HG03342 (cell line): ENCODE results near the gene THBS1.

Experiments
- ATAC-seq: cut with Tn5 transposase; IDR thresholded peaks from one replicate; pipeline ENCODE4 v1.9.1; 2021; ENCODE audit warnings: mild to moderate bottlenecking, moderate library complexity; ENCODE audit not compliant: unreplicated experiment

The THBS1 gene

GRCh38 chr15:39602143-39602542, 21.3 kb downstream of the THBS1 start:
- no peak for ATAC-seq

- ATAC-seq: no peak
Measured at GRCh38 chr15:39605146-39605545, 24.3 kb downstream of the THBS1 start.

DNA sequence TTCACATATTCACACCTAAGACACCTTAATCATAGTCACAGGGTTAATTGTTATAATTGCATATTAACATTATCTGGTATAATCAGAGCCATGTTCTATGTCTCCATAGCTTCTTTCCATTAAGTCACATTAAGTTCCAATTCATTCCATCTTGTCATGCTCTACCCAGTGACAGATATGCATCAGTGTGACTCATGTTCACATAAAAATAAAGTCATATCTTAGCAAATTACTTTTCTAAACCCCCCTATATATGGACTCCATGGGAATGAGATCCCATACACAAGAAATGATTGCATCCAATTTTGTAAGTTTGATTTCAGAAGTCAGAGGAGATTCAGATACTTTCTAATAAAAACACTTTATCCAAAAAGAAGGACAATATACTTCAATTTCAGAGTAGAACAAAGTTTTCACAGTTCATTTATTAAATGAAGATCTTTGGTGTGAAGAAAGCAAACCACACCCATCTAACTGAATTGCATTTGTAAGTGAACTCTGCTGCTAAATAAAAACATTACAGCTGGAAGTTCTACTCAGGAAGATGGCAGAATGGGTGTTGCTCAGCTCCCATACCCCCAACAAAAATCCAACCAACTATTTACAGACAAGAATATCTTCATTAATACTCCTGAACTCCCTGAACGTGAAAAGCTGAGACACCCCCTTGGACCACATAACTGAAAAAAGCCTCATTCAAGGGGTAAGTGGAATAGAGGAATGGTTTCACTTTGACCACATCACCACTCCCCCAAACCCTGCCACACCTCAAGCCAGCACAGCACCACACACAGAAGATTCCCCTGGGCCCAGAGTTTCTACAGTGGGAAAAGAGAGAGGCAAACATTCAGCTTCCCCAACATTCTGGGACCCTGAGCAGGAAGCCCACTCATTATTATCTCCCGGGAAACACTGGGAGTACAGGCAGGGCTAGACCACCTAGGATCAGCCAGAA, 27.6 kb downstream of the THBS1 start:
- ATAC-seq: no peak

GRCh38 chr15:39609166-39609916, 28.5 kb downstream of the THBS1 start:
- ATAC-seq: no peak

DNA sequence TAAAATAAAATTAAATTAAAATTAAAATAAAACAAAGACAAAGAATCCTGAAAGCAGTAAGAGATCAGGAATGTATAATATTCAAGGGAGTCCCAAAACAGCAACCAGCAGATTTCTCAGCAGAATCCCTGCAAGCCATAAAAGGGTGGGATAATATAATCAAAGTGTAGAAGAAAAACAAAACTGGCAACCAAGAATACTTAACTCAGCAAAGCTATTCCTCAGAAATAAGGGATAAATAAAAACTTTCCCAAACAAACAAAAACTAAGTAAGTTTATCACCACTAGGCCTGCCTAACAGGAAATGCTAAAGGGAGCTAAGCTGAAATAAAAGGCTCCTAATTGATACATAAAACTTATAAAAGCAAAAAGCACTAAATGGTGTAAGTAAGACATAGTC, 29.8 kb downstream of the THBS1 start:
- no peak for ATAC-seq

DNA sequence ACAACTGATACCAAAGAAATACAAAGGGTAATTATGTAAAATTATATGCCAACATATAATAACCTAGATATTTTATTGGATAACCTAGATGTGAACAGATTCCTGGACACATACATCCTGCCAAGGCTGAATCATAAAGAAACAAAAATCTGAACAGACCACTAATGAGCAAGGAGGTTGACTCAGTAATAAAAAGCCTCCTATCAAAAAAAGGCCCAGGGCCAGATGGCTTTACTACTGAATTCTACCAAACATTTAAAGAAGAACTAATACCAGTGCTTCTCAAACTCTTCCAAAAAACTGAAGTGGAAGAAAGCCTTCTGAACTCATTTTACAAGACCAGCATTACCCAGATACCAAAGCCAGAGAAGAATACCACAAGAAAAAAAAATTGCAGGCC, 32.4 kb downstream of the THBS1 start:
- no peak for ATAC-seq

DNA sequence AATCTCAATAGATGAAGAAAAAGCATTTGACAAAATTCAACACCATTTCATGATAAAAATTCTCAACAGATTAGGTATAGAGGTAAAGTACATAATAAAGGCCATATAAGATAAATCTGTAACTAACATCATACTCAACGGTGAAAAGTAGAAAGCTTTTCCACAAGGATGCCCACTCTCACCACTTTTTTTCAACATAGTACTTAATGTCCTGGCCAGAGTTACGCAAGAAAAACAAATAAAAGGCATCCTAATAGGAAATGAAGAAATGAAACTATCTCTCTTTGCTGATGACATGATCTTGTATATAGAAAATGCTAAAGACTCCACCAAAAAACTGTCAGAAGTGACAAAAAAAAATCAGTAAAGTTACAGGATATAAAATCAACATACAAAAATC, 33.0 kb downstream of the THBS1 start:
- ATAC-seq: no peak

DNA sequence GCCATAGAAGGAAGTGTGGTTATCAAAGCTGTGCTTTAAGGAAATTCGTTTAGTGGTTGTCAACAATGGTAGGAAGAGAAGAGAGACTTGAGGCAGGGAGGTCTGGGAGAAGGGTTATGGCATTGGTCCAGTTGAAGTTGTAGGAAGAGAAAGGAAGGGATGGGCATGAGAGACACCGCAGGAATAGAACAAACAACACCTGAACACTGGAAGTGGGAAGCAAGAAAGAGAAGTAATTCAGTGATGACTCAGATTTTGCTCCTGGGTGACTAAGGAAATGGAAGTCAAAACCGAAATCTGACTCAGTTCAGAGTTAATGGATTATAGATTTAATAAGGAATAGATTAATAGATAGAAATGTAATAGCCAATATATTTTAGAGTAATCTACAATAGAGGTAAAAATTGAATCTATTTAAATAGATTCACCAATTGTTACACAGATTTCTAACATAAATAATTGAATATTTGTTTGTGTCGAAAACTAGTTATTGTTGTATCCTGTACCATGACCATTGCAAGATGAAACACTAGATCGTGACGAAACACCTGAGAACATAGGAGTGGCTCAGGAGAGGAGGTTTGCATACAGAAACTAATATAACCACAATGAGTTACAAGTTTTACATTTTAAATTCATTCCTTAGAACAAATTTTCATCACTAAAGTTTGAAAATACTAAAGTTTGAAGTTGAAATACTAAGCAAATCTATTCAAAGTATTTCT, 36.0 kb downstream of the THBS1 start:
- no peak for ATAC-seq

DNA sequence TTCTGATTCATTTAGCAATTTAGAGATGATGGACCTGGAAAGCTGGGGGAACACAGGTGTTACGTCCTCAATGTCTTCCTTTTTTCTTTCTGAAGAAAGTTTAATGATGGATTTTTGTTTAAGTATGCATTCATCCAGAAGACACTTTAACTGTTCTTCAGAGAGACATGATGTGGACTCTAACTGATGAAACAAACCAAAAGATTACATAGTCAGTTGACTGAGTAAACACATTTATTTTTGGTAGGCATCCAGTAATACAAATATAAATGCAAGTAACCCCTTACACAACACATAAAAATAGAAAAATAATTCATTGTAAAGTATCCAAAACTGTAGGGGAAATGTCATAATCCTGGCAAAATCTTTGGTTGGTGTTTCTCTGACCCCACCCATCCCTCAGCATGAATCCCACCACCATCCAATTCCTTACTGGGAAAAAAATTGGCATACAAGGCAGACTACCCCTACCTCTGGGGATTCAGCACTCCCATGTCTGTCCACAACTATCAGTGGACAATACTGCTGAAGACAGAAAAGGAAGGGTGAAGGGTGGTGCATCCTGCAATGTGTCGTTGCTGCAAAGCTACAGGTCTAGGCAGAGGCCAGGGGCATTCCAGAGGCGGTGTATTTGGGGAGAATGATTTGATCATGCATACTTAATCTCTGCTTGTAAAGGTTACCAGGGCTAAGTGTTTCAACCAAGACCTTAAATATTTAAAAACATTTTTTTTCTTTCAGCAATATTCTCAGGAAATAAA, 37.4 kb downstream of the THBS1 start:
- ATAC-seq: no peak

DNA sequence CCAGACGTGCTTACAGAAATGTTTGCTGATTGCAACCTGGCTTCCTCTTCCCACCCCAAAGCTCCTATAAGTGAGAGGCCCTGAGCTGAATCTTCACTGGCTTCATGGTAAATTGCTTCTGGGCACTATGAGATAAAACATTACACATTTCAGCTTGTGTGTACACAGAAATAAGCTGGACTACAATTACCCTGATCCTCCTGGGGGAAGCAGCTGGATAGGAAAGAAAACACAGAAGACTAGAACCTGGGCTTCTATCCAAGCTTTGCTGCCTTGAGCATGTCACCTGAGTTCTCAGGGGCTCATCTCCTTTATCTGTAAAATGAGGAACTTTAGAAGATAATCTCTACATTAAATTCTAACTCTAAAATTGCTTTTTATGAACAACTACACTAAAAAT, 40.3 kb downstream of the THBS1 start:
- no peak for ATAC-seq

- ATAC-seq: no peak
Measured at GRCh38 chr15:39621976-39622375, 41.1 kb downstream of the THBS1 start.

- ATAC-seq: peak; percentile 5
Measured at GRCh38 chr15:39622660-39623516, 42.0 kb downstream of the THBS1 start.

DNA sequence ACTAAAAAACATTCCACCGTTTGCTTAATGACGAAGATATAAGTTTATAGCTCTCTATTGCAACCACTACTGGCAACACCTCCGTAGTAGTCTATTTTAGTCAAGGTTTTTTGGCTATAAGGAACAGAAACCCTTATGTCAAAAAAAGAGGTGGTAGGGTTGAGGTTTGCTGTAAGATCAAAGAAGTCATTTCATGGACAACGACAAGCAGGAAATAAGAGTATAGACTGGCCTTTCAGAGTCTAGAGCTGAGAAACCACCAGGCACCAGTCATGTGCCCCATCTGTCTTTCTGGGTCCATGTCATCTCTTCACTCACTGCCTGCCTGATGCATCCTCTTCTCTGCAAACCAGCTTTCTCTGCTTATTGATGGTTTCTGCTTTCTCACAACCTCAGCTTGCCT, 42.7 kb downstream of the THBS1 start:
- ATAC-seq: peak; percentile 88

DNA sequence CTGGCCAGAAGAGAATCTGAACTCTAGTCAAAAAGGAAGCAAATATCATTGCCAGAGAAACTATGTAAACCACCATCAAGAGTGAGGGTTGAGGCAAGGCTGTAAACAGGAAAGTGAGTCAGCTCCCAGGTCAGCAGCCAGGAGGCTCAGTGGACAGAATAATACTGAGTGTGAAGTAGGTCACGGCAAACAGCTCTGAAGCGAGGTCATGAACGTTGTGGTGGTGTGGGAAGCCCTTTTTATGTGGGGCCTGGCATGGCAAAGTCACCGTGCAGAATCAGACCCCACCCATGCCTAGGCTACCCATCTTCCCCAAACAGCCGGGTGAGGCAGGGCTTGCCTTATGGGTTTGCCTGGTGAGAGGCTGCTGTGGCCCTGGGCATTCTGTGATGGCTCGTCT, 43.9 kb downstream of the THBS1 start:
- ATAC-seq: no peak

DNA sequence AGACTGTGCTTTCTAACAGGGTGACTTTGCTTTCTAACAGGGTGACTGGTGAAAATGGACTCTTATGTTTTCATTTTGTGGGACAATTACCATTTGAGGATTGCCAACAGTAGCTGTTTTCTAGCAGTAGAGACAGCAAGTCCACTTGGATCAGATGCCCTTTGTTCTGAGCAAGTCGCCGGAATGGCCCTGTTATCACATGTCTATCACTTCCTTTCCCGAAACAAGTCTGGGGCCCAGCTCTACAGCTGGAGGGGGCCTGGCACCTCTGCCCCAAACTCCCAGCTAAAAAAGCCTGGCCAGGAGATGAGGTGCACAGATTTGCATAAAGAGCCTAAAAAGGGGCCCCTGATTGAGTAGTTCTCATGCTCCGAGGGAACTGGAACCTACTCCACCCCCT, 44.6 kb downstream of the THBS1 start:
- no peak for ATAC-seq

DNA sequence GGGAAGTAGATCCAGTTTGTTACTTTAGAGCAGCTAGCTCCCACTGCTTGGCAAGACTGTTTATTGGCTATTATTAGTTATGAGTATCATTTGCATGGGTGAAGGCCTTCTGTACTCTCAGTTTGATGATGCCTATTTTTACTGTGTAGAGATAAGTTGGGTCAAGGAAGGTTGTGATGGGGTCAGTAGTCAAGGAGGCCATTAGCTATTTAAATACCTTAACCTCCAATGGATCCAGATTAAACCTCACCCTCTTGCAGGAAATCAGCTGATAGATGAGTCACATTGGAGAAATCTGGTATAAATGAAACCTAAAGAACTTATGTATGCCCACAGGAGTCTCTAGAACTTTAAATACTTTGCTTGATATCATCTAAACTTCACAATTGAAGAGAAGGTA, 45.0 kb downstream of the THBS1 start:
- no peak for ATAC-seq

DNA sequence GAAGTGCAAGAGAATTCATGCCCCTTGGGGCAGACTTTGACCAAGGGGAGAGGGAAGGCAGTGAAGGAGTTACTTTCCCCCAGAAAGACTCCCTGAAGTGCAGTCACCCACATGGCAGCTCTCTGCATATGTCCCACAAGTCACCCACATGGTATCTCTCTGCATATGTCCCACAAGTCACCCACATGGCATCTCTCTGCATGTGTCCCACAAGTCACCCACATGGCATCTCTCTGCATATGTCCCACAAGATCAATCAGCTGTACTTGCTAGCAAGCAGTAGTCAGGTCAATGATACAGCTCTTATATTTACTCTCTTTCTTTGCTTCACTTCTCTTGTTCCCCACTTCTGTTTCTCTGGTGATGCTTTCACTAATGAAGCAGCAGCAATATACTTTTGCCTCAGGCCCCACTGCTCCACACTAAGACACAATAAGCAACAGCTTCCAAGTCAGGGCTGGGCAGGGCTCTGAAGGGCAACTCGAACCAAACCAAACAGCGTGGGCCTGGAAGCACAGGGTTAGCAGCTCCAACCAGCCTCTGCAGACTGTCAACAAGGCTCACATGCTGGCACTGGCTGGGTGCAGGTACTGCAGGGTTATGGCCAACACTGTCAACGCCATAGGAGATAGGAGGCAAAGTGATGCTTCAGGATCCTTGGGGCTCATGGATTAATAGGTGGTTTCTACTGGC, 46.7 kb downstream of the THBS1 start:
- no peak for ATAC-seq

DNA sequence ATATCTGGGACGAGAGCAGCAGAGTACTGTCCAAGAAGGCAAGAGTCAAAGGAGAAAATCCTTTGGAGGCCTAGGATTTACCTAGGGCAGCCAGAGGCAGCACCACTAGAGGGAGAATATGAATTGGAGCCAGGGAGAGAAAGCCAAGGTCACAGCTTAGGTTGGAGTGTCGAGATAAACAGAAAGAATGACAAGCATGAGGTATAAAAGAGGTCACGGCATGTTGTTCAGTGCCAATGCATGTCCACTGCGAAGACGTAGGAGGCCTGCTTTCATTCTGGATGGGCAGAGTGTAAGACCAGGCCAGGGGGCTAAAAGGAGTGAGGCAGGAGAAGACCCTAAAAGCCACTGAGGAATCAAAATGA, 47.2 kb downstream of the THBS1 start:
- no peak for ATAC-seq

DNA sequence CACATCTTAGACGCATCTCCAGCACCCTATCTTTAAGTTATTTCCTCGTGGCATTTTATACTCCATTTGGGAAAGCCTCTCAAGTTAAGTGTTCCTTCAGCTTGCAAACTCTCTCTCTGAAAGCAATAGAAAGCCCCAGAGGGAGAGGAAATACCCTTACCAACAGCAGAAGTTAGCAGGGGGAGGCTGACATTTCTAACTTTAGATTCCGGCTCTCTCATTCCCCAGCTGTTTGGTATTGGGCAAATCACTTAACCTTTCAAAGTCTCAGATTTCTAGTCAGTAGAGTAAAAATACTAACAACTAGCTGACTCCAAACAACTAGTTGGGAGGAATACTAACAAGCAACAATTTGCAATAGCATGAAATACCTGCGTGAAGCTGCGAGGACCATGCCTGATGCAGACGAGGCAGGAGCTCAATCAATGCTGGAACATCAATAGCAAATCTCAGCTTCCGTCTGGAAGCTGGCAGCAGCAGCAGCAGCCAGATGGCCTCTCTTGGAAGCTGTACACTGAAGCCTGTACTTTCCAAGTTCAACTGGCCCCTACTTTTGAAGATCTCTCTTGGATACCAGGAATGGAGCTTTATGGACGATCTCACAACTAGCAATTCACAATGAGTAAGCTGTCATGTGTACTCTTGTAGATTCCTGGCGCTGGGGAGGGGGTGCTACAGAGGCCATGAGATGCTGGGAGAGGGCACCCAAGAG, 47.8 kb downstream of the THBS1 start:
- no peak for ATAC-seq
